ENCODE measurements around the gene IGF2BP1.
"Not testable (repeated sequence)": the region's sequence is repeated elsewhere in the genome, so short reads cannot be mapped to it uniquely, and the experiment has no call there.

IGF2BP1 gene

GRCh38 chr17:49100601-49101000 lies 103.4 kb downstream of the IGF2BP1 start:
- DNase-seq (ENCODE audit: low spot score), result no peak

GRCh38 chr17:49101054-49101534 lies 103.9 kb downstream of the IGF2BP1 start:
- DNase-seq (ENCODE audit: low spot score), result no peak

GRCh38 chr17:49103360-49103759 lies 106.2 kb downstream of the IGF2BP1 start:
- DNase-seq (ENCODE audit: low spot score), result not testable (repeated sequence)

- no peak for DNase-seq (ENCODE audit: low spot score)
These were observed 107.4 kb downstream of the IGF2BP1 start for GRCh38 chr17:49104511-49105074.
